Retina (tissue), 1 donor: ENCODE results near the gene ASGR2.

Source experiments
- DNase-seq: peaks from one replicate; pipeline ENCODE4 v3.0.0-alpha.2; 2016

ASGR2 gene

DNA sequence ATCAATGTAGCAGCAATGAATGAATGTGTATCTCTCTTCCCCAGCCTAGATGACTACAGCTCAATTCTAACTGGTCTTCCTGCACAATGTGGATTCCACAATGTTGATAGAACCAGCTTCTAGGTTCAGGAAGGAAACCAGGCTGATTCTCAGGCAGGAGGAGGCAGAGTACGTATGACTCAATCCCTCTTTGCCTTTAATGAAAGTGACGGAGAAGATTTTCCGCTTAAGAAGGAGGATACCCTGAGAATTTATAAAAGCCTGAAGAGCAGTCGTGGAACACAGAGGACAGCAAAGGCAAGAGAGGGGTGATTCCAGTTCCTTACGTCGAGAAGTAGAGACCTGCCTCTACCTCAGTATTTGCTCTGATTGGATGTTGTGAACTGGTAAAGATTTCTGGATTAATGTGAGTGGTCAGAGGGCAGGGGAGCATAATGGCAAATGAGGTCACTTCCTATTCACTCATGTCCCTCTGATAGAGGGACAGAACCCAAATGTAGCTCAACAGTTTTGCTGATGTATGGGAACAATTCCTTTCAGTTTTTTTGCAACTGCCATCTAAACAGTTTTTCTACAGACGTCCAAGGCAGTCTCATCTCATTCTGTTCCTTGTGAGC is 55.7 kb downstream of the ASGR2 start:
- DNase-seq: no peak

DNA sequence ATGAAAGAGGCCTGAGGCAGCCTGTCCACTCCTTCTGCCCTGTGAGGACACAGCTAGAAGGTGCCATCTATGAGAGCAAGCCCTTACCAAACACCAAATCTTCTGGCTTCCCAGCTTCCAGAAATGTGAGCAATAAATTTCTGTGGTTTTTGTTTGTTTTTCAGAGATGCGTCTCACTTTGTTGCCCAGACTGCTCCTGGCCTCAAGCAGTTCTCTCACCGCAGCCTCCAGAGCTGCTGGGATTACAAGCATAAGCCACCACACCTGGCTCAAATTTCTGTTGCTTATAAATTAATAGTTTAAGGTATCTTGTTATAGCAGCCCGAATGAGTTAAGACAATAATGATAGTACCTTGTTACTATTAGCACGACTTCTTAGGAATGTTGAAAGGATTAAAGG is 58.2 kb downstream of the ASGR2 start:
- DNase-seq: no peak
